Esophagus (tissue), 2 donors: ENCODE data around the gene SEC14L1. TPM values are rescaled to one million over a fixed set of nuclear protein-coding genes. Genes with fewer than 3 reads are reported as not detected.

Experiments
- H3K27ac ChIP-seq, 2 donors: one replicate each; pipeline ENCODE4 v1.5.1; 2013; ENCODE audit warnings: low read depth in 2 of 2, mild to moderate bottlenecking in 2 of 2, inconsistent platforms in 1 of 2, low read length in 1 of 2, moderate library complexity in 1 of 2
- H3K27me3 ChIP-seq, 2 donors: one replicate each; pipeline ENCODE4 v1.6.1; 2013; ENCODE audit warnings: low read length in 2 of 2, control low read depth in 1 of 2, mild to moderate bottlenecking in 1 of 2; ENCODE audit not compliant: insufficient read depth in 2 of 2, control insufficient read depth in 1 of 2
- H3K36me3 ChIP-seq, 2 donors: one replicate each; pipeline ENCODE4 v1.6.1; 2013; ENCODE audit warnings: low read length in 1 of 2; ENCODE audit not compliant: control insufficient read depth in 2 of 2, insufficient read depth in 2 of 2
- H3K4me1 ChIP-seq, 2 donors: one replicate each; pipeline ENCODE4 v1.6.1; 2013; ENCODE audit warnings: low read length in 1 of 2; ENCODE audit not compliant: control insufficient read depth in 2 of 2, insufficient read depth in 2 of 2
- H3K4me3 ChIP-seq, 2 donors: one replicate each; pipeline ENCODE4 v1.5.1; 2013; ENCODE audit warnings: low read length in 2 of 2, mild to moderate bottlenecking in 2 of 2, low read depth in 1 of 2, moderate library complexity in 1 of 2
- H3K9me3 ChIP-seq, 2 donors: one replicate each; pipeline ENCODE4 v1.6.1; 2013; ENCODE audit warnings: mild to moderate bottlenecking in 2 of 2, low read depth in 1 of 2, low read length in 1 of 2, moderate library complexity in 1 of 2; ENCODE audit not compliant: control insufficient read depth in 2 of 2, insufficient read depth in 1 of 2
- WGBS, 2 donors: extraction: QIAGEN DNeasy Blood & Tissue Kit; methylation state at CpG; one replicate each; pipeline ENCODE4 v1.1.7; 2013; 5-methylcytosine and 5-hydroxymethylcytosine counted together
- polyA plus RNA-seq, 2 donors: library from polyadenylated mRNA; stranded (reverse); fragments of 200-250 nt; gene quantifications; one replicate each; pipeline ENCODE4 v1.2.3, GENCODE V29; 2013
- donor health status: healthy with polysubstance abuse.
- donor health status: Bipolar disorder and iron deficiency.

SEC14L1 gene
- polyA plus RNA-seq: 10 to 100 TPM; 15.5 to 49.5 TPM

GRCh38 chr17:77140878-77141767 is at the start of gene SEC14L1:
Gene SEC14L1, plus strand, starts transcription at chr17:77140969. Its CDS starts 2,628 bp downstream, at chr17:77143597.
- Histone ChIP-seq H3K27ac (peak within 1 kb of the TSS; percentile 86 to 98), H3K4me3 (peak within 1 kb of the TSS; percentile 54 to 85), H3K27me3 (no peaks in the 10 kb centered on the region), H3K9me3 (no peaks in the 10 kb centered on the region), H3K4me1 (peaks cover 0 to 8% of the 10 kb centered on the region in 2 donors), H3K36me3 (no peaks in the 10 kb centered on the region)
- WGBS, 2 donors: 1% methylated on average over 46 to 96 of the region's 99 CpGs

- H3K36me3 ChIP-seq: peaks cover 15% of the 10 kb centered on the region in 2 donors
- H3K9me3 ChIP-seq: no peaks in the 10 kb centered on the region
- no peaks in the 10 kb centered on the region for H3K27me3 ChIP-seq
- peaks cover 2 to 6% of the 10 kb centered on the region in 2 donors for H3K4me1 ChIP-seq
- 89 to 90% methylated on average over 7 of the region's 7 CpGs for WGBS, 2 donors
- H3K27ac ChIP-seq: no peak overlapping the region
- H3K4me3 ChIP-seq: no peak overlapping the region
These were observed 48.7 kb upstream of the SEC14L1 start for GRCh38 chr17:77092025-77092424.

DNA sequence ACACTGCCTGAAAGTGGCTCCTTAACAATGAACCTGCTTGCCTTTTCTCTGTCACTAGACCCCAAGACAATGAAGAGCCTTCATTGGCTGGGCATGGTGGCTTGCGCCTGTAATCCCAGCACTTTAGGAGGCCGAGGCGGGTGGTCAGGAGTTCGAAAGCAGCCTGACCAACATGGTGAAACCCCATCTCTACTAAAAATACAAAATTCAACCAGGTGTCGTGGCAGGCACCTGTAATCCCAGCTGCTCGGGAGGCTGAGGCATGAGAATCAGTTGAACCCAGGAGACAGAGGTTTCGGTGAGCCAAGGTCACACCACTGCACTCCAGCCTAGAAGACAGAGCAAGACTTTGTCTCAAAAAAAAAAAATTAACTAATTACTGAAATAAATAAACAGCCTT is 45.3 kb upstream of the SEC14L1 start:
- no peaks in the 10 kb centered on the region for H3K9me3 ChIP-seq
- no peak overlapping the region for H3K4me3 ChIP-seq
- peaks cover 0 to 8% of the 10 kb centered on the region in 2 donors for H3K4me1 ChIP-seq
- peaks cover 15 to 17% of the 10 kb centered on the region in 2 donors for H3K36me3 ChIP-seq
- no peaks in the 10 kb centered on the region for H3K27me3 ChIP-seq
- no peak overlapping the region for H3K27ac ChIP-seq
- WGBS, 2 donors: 91 to 93% methylated on average over 7 of the region's 7 CpGs

GRCh38 chr17:77096570-77097214 is 44.1 kb upstream of the SEC14L1 start:
- Histone ChIP-seq H3K36me3 (peaks cover 11 to 17% of the 10 kb centered on the region in 2 donors), H3K4me3 (no peak overlapping the region), H3K27me3 (no peaks in the 10 kb centered on the region), H3K27ac (peak overlapping the region in 1 of 2 donors; percentile 5), H3K4me1 (peaks cover 0 to 5% of the 10 kb centered on the region in 2 donors), H3K9me3 (no peaks in the 10 kb centered on the region)
- WGBS, 2 donors: 17 to 33% methylated on average over 12 of the region's 12 CpGs

DNA sequence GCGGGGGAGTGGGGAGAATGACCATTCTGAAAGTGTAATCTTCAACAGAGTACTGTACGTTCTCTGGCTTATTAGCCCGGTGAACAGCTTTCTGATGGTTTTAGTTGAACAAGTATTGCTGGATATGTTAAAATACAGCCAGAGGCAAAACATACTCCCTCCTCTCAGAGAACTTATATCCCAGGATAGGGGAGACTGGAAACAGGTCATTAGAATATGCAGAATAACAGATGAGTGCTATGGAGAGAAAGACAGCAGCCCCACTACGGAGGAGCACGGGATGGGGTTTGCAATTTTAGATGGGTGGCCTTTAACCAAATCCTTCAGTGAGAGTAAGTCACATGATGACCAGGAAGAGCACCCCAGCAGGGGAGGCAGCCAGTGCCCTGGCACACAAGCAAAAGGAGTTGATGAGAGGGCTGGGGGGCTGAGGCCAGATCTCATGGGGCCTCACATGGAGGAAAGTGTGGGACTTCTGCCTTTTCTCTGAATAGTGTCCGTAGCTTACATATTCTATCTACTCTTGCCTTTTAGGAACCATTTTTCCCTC is 43.1 kb upstream of the SEC14L1 start:
- no peaks in the 10 kb centered on the region for H3K27me3 ChIP-seq
- no peak overlapping the region for H3K4me3 ChIP-seq
- H3K27ac ChIP-seq: peak overlapping the region in 1 of 2 donors; percentile 5
- H3K36me3 ChIP-seq: peaks cover 7 to 12% of the 10 kb centered on the region in 2 donors
- WGBS, 2 donors: 81 to 84% methylated on average over 6 of the region's 6 CpGs
- H3K9me3 ChIP-seq: no peaks in the 10 kb centered on the region
- peaks cover 0 to 5% of the 10 kb centered on the region in 2 donors for H3K4me1 ChIP-seq

DNA sequence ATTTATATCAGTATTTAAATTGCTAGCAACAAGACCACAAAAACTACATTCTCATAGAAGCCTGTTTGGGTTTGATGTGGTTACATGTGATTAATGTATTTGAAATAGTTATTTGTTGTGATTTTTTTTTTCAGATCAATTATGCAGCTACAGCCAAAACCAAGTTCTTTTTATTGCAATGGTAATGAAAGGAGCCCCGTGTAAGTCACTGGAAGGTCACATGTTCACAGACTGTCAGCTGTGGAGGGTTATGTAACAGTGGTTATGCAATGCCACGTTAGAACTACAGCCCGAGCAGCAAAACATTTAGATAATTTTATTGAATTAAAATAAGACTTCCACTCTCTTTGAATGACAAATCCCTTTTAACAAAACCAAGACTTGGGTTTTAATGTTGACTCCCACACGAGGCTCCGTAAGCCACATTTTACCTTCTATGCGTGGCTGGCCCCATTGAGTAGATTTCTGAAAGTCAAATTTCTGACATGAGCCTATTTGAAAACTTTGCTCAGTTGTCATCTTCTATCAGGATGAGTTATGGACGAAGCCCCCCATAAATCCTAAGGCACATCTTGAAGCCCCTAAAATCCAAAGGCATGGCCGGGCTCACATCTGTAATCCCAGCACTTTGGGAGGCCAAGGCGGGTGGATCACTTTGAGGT is 41.8 kb upstream of the SEC14L1 start:
- Histone ChIP-seq H3K27me3 (no peaks in the 10 kb centered on the region), H3K4me3 (no peak overlapping the region), H3K27ac (peak overlapping the region; percentile 56 to 72), H3K9me3 (no peaks in the 10 kb centered on the region), H3K4me1 (peaks cover 0 to 7% of the 10 kb centered on the region in 2 donors), H3K36me3 (peaks cover 0 to 5% of the 10 kb centered on the region in 2 donors)
- WGBS, 2 donors: 41 to 46% methylated on average over 9 of the region's 9 CpGs

GRCh38 chr17:77099997-77100396 is 40.8 kb upstream of the SEC14L1 start:
- H3K36me3 ChIP-seq: peaks cover 0 to 2% of the 10 kb centered on the region in 2 donors
- H3K4me3 ChIP-seq: no peak overlapping the region
- WGBS, 2 donors: 88 to 92% methylated on average over 15 of the region's 15 CpGs
- H3K9me3 ChIP-seq: no peaks in the 10 kb centered on the region
- H3K27me3 ChIP-seq: no peaks in the 10 kb centered on the region
- peaks cover 0 to 7% of the 10 kb centered on the region in 2 donors for H3K4me1 ChIP-seq
- peak overlapping the region in 1 of 2 donors; percentile 25 for H3K27ac ChIP-seq

- Histone ChIP-seq H3K27me3 (no peaks in the 10 kb centered on the region), H3K36me3 (peaks cover 0 to 2% of the 10 kb centered on the region in 2 donors), H3K9me3 (no peaks in the 10 kb centered on the region), H3K4me1 (peaks cover 0 to 7% of the 10 kb centered on the region in 2 donors), H3K4me3 (no peak overlapping the region), H3K27ac (no peak overlapping the region)
- 84 to 88% methylated on average over 15 of the region's 15 CpGs for WGBS, 2 donors
These were observed 39.0 kb upstream of the SEC14L1 start for GRCh38 chr17:77101521-77102410.
